Activated T-cell treated with anti-CD3 and anti-CD28 coated beads, Interleukin-2, amount 50 U/mL, for 4 hours (primary cell): ENCODE results near the gene CCL14. TPM values are rescaled to one million over a fixed set of nuclear protein-coding genes. Genes with fewer than 3 reads are reported as not detected.
"Not testable (repeated sequence)": the region's sequence is repeated elsewhere in the genome, so short reads cannot be mapped to it uniquely, and the experiment has no call there.

Experiments
- ATAC-seq, 2 donors: fragments of 200-7000 bp; cut with Tn5 transposase; one replicate each; pipeline ENCODE4 v1.10.0; 2021
- DNase-seq: peaks from one replicate; pipeline ENCODE4 v3.0.0-alpha.2; 2020
- H3K27me3 Mint-ChIP-seq: one replicate; pipeline ENCODE4 v1.8.0; 2021; ENCODE audit warnings: low read depth, mixed read lengths
- H3K36me3 Mint-ChIP-seq: one replicate; pipeline ENCODE4 v1.8.0; 2022; ENCODE audit warnings: mixed read lengths; ENCODE audit not compliant: insufficient read depth
- H3K4me1 Mint-ChIP-seq: one replicate; pipeline ENCODE4 v1.8.0; 2021; ENCODE audit warnings: low read depth, mixed read lengths
- H3K4me3 Mint-ChIP-seq: one replicate; pipeline ENCODE4 v1.8.0; 2021; ENCODE audit warnings: mild to moderate bottlenecking, moderate library complexity, mixed read lengths
- H3K9me3 Mint-ChIP-seq: one replicate; pipeline ENCODE4 v1.8.0; 2021; ENCODE audit warnings: mixed read lengths
- total RNA-seq, 3 donors: library from RNA; stranded (reverse); gene quantifications; one replicate each; pipeline ENCODE4 v1.2.1, GENCODE V29; 2021

The CCL14 gene
- not detected for total RNA-seq

GRCh38 chr17:35986643-35987042, at the start of gene CCL14:
Gene CCL14, minus strand, starts transcription at chr17:35986729. Its CDS starts 80 bp downstream, at chr17:35986649.
- DNase-seq (no peak), ATAC-seq (no peak)
- peaks cover under 1% of the 10 kb centered on the region for H3K27me3 Mint-ChIP-seq
- no peak within 1 kb of the TSS for H3K4me3 Mint-ChIP-seq
- H3K36me3 Mint-ChIP-seq: no peaks in the 10 kb centered on the region
- H3K9me3 Mint-ChIP-seq: peaks cover 3% of the 10 kb centered on the region
- no peaks in the 10 kb centered on the region for H3K4me1 Mint-ChIP-seq

DNA sequence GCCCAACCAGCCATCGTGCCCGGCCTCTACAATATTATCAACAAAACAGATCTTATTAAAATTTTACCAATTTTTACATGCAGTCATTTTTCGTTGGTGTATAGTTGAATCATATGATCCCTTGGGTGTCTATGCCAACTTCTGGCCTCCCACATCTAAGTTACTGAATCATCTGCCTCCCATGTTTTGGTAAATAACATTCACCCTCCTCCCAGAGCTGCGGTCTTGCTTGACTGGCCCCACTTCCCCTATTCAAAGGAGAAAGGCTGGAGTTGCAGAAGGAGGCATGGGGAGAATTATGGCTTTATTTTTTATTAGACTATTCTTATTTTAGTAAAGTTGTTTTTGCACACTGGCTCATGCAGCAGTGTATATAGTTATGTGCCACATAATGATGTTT, 49.7 kb upstream of the CCL14 start:
- H3K27me3 Mint-ChIP-seq: peaks cover 9% of the 10 kb centered on the region
- ATAC-seq (no peak), DNase-seq (no peak)
- no peak overlapping the region for H3K4me3 Mint-ChIP-seq
- no peaks in the 10 kb centered on the region for H3K9me3 Mint-ChIP-seq
- H3K36me3 Mint-ChIP-seq: no peaks in the 10 kb centered on the region
- H3K4me1 Mint-ChIP-seq: no peaks in the 10 kb centered on the region

DNA sequence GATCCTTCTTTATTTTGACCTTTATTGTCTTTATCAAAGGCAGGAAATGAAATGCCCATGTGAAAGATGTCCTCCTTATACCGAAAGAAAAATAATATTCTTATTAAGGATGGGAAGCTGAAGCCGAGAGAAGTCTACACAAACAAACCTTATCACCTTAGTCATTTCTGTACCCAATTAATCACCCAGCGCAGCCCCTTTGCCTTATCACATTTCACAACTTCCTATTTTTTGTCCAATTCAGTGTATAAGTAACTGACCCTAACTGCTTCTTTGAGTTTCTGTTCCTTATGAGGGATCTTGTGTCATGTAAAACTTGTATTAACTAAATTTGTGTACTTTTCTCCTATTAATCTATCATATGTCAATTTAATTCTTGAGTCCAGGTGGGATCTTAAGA, 47.6 kb upstream of the CCL14 start:
- DNase-seq (no peak), ATAC-seq (no peak)
- no peak overlapping the region for H3K4me3 Mint-ChIP-seq
- H3K27me3 Mint-ChIP-seq: peaks cover 15% of the 10 kb centered on the region
- H3K4me1 Mint-ChIP-seq: no peaks in the 10 kb centered on the region
- H3K9me3 Mint-ChIP-seq: no peaks in the 10 kb centered on the region
- H3K36me3 Mint-ChIP-seq: no peaks in the 10 kb centered on the region

DNA sequence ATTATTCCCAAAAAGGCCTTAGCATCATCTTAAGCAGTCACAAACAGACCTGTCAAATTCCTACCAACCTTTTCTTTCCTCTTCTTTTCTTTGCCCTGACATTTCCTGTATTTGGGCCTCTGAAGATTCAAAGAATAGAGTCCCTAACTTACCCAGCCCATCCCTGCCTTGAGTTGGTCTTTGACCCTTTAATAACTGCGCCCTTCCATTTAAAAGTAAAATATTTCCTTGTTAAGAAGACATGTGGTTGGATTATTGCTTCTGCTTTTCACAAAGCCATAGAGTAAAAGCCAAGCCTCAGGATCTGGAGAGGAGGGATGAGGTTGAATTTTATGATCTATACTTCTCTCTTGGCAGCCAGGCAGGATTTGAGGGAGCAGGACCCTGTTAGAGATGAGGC, 44.4 kb upstream of the CCL14 start:
- H3K4me3 Mint-ChIP-seq: no peak overlapping the region
- peaks cover 21% of the 10 kb centered on the region for H3K27me3 Mint-ChIP-seq
- no peaks in the 10 kb centered on the region for H3K4me1 Mint-ChIP-seq
- H3K36me3 Mint-ChIP-seq: no peaks in the 10 kb centered on the region
- DNase-seq (no peak), ATAC-seq (no peak)
- H3K9me3 Mint-ChIP-seq: no peaks in the 10 kb centered on the region

GRCh38 chr17:36027761-36028160, 41.2 kb upstream of the CCL14 start:
- Mint-ChIP-seq H3K4me1 (no peaks in the 10 kb centered on the region), H3K27me3 (peaks cover 21% of the 10 kb centered on the region), H3K36me3 (no peaks in the 10 kb centered on the region), H3K9me3 (no peaks in the 10 kb centered on the region), H3K4me3 (no peak overlapping the region)
- ATAC-seq: no peak
- no peak for DNase-seq

DNA sequence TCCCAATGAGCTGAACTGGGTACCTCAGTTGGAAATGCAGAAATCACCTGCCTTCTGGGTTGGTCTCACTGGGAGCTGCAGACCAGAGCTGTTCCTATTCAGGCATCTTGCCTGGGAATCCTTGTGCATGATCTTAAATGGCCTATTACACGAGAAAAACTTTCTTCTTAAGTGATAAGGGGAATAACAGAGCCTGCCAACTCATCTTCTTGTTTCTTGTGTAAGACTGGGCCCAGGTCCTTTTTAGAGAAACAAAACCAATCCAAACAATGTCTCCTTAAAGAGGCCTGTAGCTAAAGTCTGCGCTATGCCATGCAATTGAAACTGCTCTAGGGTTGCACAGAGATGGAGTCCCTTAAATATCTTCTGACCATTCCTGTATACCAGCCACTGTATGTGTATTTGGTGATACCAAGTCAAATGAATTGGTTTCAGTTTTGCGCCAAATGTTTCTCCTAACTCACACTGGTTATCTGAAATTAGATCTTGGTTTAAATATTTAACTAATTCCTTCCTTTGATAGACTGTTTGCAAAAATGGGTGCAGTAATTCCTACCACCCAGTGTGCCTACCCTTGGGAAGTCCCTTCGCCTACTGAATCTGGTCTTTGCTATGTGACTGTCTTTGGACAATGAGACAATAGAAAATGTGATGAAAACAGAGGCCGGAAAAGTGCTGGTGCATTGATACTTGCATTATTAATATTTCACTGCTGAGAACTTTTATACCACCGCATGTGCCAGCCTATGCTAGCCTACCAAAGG, 37.8 kb upstream of the CCL14 start:
- ATAC-seq (no peak), DNase-seq (no peak)
- Mint-ChIP-seq H3K4me3 (no peak overlapping the region), H3K9me3 (no peaks in the 10 kb centered on the region), H3K36me3 (no peaks in the 10 kb centered on the region), H3K27me3 (peaks cover 35% of the 10 kb centered on the region), H3K4me1 (no peaks in the 10 kb centered on the region)

GRCh38 chr17:36019423-36019822, 32.9 kb upstream of the CCL14 start:
- Mint-ChIP-seq H3K4me1 (no peaks in the 10 kb centered on the region), H3K9me3 (no peaks in the 10 kb centered on the region), H3K36me3 (no peaks in the 10 kb centered on the region), H3K27me3 (peaks cover 32% of the 10 kb centered on the region), H3K4me3 (no peak overlapping the region)
- DNase-seq (no peak), ATAC-seq (no peak)

- Mint-ChIP-seq H3K36me3 (no peaks in the 10 kb centered on the region), H3K27me3 (peaks cover 30% of the 10 kb centered on the region), H3K9me3 (no peaks in the 10 kb centered on the region), H3K4me3 (no peak within 1 kb of the TSS), H3K4me1 (no peaks in the 10 kb centered on the region)
- no peak for ATAC-seq
- DNase-seq: no peak
Measured at GRCh38 chr17:36017799-36018198, 31.3 kb upstream of the CCL14 start, which contains the start of gene CCL23. Gene CCL23, minus strand, starts transcription at chr17:36017972. Its CDS starts 75 bp downstream, at chr17:36017897.

DNA sequence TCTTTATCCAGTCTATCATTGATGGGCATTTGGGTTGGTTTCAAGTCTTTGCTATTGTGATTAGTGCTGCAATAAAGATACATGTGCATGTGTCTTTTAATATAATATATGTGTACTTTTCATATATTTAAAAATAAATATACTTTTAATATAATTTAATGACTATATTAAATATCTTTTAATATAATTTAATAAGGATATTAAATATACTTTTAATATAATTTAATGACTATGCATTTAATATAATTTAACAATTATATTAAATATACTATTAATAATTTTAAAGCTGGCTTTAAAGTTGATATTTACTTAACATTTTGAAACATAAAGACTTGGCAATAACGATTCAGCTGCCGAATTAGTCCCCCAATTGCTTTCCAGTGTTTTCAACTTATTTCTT, 30.0 kb upstream of the CCL14 start:
- Mint-ChIP-seq H3K9me3 (no peaks in the 10 kb centered on the region), H3K4me3 (no peak overlapping the region), H3K36me3 (no peaks in the 10 kb centered on the region), H3K4me1 (peaks cover under 1% of the 10 kb centered on the region), H3K27me3 (peaks cover 29% of the 10 kb centered on the region)
- no peak for DNase-seq
- ATAC-seq: no peak

GRCh38 chr17:36015895-36016294, 29.4 kb upstream of the CCL14 start:
- DNase-seq, H3K4me3 Mint-ChIP-seq, H3K4me1 Mint-ChIP-seq, H3K9me3 Mint-ChIP-seq, H3K36me3 Mint-ChIP-seq, ATAC-seq: not testable (repeated sequence)
- peaks cover 27% of the 10 kb centered on the region for H3K27me3 Mint-ChIP-seq

DNA sequence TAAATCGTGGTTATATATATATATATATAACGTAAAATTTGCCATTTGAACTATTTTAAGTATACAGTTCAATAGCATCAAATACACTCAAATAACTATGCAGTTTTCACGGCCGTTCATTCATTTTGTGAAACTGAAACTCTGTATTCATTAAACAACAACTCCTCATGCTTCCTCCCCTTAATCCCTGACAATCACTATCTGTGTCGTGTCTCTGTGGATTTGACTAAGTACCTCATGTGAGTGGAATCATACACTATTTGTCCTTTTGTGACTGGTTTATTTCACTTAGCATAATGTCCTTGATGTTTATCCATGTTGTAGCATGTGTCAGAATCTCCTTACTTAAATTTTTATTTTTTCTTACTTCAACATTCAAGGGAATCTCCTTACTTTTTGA, 28.4 kb upstream of the CCL14 start:
- H3K36me3 Mint-ChIP-seq: no peaks in the 10 kb centered on the region
- peaks cover 5% of the 10 kb centered on the region for H3K4me1 Mint-ChIP-seq
- no peak overlapping the region for H3K4me3 Mint-ChIP-seq
- ATAC-seq (no peak), DNase-seq (no peak)
- H3K9me3 Mint-ChIP-seq: no peaks in the 10 kb centered on the region
- peaks cover 18% of the 10 kb centered on the region for H3K27me3 Mint-ChIP-seq

- Mint-ChIP-seq H3K4me3 (no peak overlapping the region), H3K4me1 (peaks cover 5% of the 10 kb centered on the region), H3K9me3 (no peaks in the 10 kb centered on the region), H3K36me3 (no peaks in the 10 kb centered on the region), H3K27me3 (peaks cover 10% of the 10 kb centered on the region)
- DNase-seq: no peak
- ATAC-seq: no peak
Measured at GRCh38 chr17:36011201-36011600, 24.7 kb upstream of the CCL14 start.

DNA sequence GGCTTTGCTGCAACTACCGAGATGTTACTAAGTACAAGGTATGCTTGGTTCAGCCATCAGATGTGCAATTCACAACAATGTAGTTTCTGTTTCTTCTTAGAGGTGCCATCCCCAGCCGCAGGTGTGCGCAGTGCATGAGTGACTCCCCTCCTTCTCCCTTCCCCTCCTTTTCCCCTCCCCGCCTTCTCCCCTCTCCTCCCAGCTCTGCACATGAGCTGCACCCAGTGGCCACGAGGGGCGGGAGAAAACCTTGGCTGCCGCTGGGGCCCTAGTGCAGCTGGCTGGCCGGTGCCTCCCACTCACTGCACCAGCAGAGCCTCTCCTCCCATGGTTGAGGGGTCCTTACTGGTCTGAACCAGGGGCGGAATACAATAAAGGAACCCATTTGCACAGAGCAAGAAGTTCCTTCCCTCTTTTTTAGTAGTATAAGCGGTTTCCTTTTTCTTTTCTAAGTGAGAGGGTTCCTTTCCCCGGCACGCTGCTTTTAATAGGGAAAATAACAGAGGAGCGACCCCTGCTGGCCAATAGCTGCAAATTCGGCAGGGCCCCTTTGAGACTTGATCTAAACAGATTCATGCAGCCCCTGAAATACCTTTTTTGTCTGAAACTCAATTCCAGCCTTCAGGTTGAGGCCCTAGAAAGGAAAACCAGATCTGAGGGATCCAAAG, 22.6 kb upstream of the CCL14 start:
- H3K9me3 Mint-ChIP-seq: no peaks in the 10 kb centered on the region
- peaks cover 11% of the 10 kb centered on the region for H3K4me1 Mint-ChIP-seq
- no peak overlapping the region for H3K4me3 Mint-ChIP-seq
- H3K36me3 Mint-ChIP-seq: no peaks in the 10 kb centered on the region
- no peak for ATAC-seq
- no peak for DNase-seq
- peaks cover 9% of the 10 kb centered on the region for H3K27me3 Mint-ChIP-seq

DNA sequence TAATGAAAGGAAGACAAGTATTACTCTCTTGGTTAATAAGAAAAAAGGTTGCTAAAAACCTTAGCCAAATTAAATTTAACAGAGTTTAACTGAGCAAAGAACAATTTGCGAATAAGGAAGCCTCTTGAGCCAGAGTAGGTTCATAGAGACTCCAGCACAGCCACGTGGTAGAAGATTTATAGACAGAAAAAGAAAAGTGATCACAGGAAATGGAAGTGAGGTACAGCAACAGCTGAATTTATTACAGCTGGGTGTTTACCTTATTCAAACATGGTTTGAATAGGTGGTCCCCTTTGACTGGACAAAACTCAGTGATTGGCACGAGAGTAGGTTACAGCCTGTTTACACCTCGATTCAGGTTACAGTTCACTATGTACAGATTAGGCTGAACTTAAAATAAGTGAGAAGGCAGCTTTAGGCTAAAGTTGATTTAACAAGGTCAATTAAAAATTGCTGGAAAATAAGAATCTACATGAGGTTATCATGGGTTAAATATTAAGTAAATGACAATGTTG, 18.1 kb upstream of the CCL14 start:
- peaks cover 6% of the 10 kb centered on the region for H3K4me1 Mint-ChIP-seq
- no peaks in the 10 kb centered on the region for H3K36me3 Mint-ChIP-seq
- H3K27me3 Mint-ChIP-seq: no peaks in the 10 kb centered on the region
- ATAC-seq (no peak), DNase-seq (no peak)
- no peak overlapping the region for H3K4me3 Mint-ChIP-seq
- H3K9me3 Mint-ChIP-seq: no peaks in the 10 kb centered on the region

DNA sequence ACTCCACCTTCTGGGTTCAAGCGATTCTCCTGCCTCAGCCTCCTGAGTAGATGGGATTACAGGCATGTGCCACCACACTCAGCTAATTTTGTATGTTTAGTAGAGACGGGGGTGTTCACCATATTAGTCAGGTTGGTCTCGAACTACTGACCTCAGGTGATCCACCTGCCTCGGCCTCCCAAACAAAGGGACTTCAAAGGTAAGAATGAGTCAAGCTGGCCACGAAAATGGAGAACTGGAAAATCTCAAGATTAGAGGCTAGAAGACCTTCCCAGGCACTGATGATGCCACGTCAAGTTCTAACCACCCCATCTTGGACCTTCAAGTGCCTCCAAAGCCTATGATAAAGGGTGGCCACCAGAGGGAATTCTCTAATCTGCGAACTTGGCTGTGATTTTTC, 16.1 kb upstream of the CCL14 start:
- Mint-ChIP-seq H3K4me3 (no peak overlapping the region), H3K9me3 (no peaks in the 10 kb centered on the region), H3K4me1 (peaks cover 6% of the 10 kb centered on the region), H3K36me3 (no peaks in the 10 kb centered on the region), H3K27me3 (peaks cover 3% of the 10 kb centered on the region)
- ATAC-seq (no peak), DNase-seq (no peak)
